A549 (cell line): ENCODE results near the gene CLIC5. TPM values are rescaled to one million over a fixed set of nuclear protein-coding genes. Genes with fewer than 3 reads are reported as not detected.

ENCODE experiments used
- ATAC-seq, 2 experiments: fragments of 200-7000 bp in 1 of 2; fragments of >200 bp in 1 of 2; cut with Nextera tagmentation in 1 of 2; cut with Tn5 transposase in 1 of 2; 3 replicates each; pipeline versions ENCODE4 v1.8.0 to v1.9.1; 2018 to 2020; ENCODE audit warnings: mild to moderate bottlenecking in 1 of 2, moderate library complexity in 1 of 2
- CTCF ChIA-PET: fragments of 300-600 bp; sonication (Branson Sonifier 250); formaldehyde crosslinking; extraction: SDS; loops from one replicate; lab custom pipeline; 2021; ENCODE audit warnings: antibody characterized with exemption, inconsistent platforms; lab: Yijun Ruan, JAX
- POLR2A ChIA-PET: fragments of 350-600 bp; formaldehyde crosslinking; extraction: SDS; loops from one replicate; lab custom pipeline; 2021; ENCODE audit warnings: antibody characterized with exemption, inconsistent platforms; lab: Yijun Ruan, JAX
- DNase-seq, 2 experiments: peaks; one replicate each; pipeline versions ENCODE4 v3.0.0 to v3.0.0-alpha.2; 2011 to 2016; ENCODE audit warnings: low read depth in 1 of 2, low spot score in 1 of 2
- FAIRE-seq: peaks from 2 replicates; lab custom pipeline; 2011; peaks lifted over from hg19 to GRCh38; lab: Jason Lieb, UNC
- H3K27ac ChIP-seq, 2 experiments: fragments of >200 bp; sonication (Bioruptor Twin); formaldehyde crosslinking; 3 replicates each; pipeline ENCODE4 v1.5.1; 2016 to 2017
- H3K4me1 ChIP-seq: fragments of >200 bp; sonication (Bioruptor Twin); formaldehyde crosslinking; 3 replicates; pipeline ENCODE4 v1.6.1; 2016
- H3K4me2 ChIP-seq: fragments of >200 bp; sonication (Bioruptor Twin); formaldehyde crosslinking; 3 replicates; pipeline ENCODE4 v1.6.1; 2016
- H3K4me3 ChIP-seq: fragments of >200 bp; sonication (Bioruptor Twin); formaldehyde crosslinking; 3 replicates; pipeline ENCODE4 v1.5.1; 2016
- H3K9me3 ChIP-seq: fragments of >200 bp; sonication (Bioruptor Twin); formaldehyde crosslinking; 3 replicates; pipeline ENCODE4 v1.6.1; 2016
- ATOH8 ChIP-seq: fragments of 250-450 bp; sonication (Bioruptor Pico); IDR thresholded peaks from 2 replicates; pipeline ENCODE4 v1.5.0; 2020; ENCODE audit warnings: low read depth, mild to moderate bottlenecking, moderate library complexity
- BCL3 ChIP-seq: fragments of >200 bp; sonication (Bioruptor Twin); formaldehyde crosslinking; IDR thresholded peaks from 3 replicates; pipeline ENCODE4 v1.6.1; 2016
- CBX8 ChIP-seq: fragments of 200-600 bp; sonication (generic); IDR thresholded peaks from 2 replicates; pipeline ENCODE4 v1.6.1; 2016
- EHMT2 ChIP-seq: fragments of 200-600 bp; sonication (generic); IDR thresholded peaks from 2 replicates; pipeline ENCODE4 v1.6.1; 2016; ENCODE audit warnings: antibody characterized with exemption, low read depth, mild to moderate bottlenecking, moderate library complexity
- ELK1 ChIP-seq: fragments of 150-350 bp; IDR thresholded peaks from 2 replicates; pipeline ENCODE4 v1.6.1; 2014; ENCODE audit warnings: low read depth, mild to moderate bottlenecking, low read length
- ESRRA ChIP-seq: fragments of 150-350 bp; IDR thresholded peaks from 2 replicates; pipeline ENCODE4 v1.6.1; 2014; ENCODE audit warnings: mild to moderate bottlenecking, low read length, borderline replicate concordance
- HES2 ChIP-seq: fragments of >200 bp; sonication (Bioruptor Twin); formaldehyde crosslinking; IDR thresholded peaks from 2 replicates; pipeline ENCODE4 v1.6.1; 2016
- HEYL ChIP-seq: fragments of 250-450 bp; sonication (Bioruptor Pico); IDR thresholded peaks from 2 replicates; pipeline ENCODE4 v1.8.0; 2021; ENCODE audit warnings: mild to moderate bottlenecking, moderate library complexity
- HOXA7 ChIP-seq: fragments of 250-450 bp; sonication (Bioruptor Pico); IDR thresholded peaks from 2 replicates; pipeline ENCODE4 v1.5.0; 2020; ENCODE audit warnings: mild to moderate bottlenecking, moderate library complexity
- HOXB13 ChIP-seq: fragments of 250-450 bp; sonication (Bioruptor Pico); IDR thresholded peaks from 2 replicates; pipeline ENCODE4 v1.5.0; 2020; ENCODE audit warnings: low read depth, mild to moderate bottlenecking, moderate library complexity
- KDM1A ChIP-seq: fragments of 200-600 bp; sonication (generic); IDR thresholded peaks from 2 replicates; pipeline ENCODE4 v1.6.1; 2016; ENCODE audit warnings: low read depth, mild to moderate bottlenecking
- KDM5A ChIP-seq: fragments of 200-600 bp; sonication (generic); IDR thresholded peaks from 2 replicates; pipeline ENCODE4 v1.6.1; 2016; ENCODE audit warnings: antibody characterized with exemption, mild to moderate bottlenecking
- MAZ ChIP-seq: fragments of 150-350 bp; IDR thresholded peaks from 2 replicates; pipeline ENCODE4 v1.6.1; 2014; ENCODE audit warnings: antibody characterized with exemption, low read depth, low read length, borderline replicate concordance
- POLR2AphosphoS2 ChIP-seq: conservative IDR thresholded peaks from 2 replicates; pipeline ENCODE4 v1.6.1; 2012; ENCODE audit warnings: low read length, improper control_type of control experiment, inconsistent platforms
- RAD21 ChIP-seq, 2 experiments: fragments of >200 bp in 1 of 2; sonication (Bioruptor Twin) in 1 of 2; formaldehyde crosslinking in 1 of 2; IDR thresholded peaks in 1 of 2; conservative IDR thresholded peaks in 1 of 2; 2 replicates in 1 of 2; 3 replicates in 1 of 2; pipeline ENCODE4 v1.6.1; 2012 to 2018; ENCODE audit warnings: inconsistent platforms in 1 of 2
- RARB ChIP-seq: fragments of 250-450 bp; sonication (Bioruptor Pico); IDR thresholded peaks from 2 replicates; pipeline ENCODE4 v1.8.0; 2021; ENCODE audit warnings: mild to moderate bottlenecking, moderate library complexity
- RNF2 ChIP-seq: fragments of 200-600 bp; sonication (generic); IDR thresholded peaks from 2 replicates; pipeline ENCODE4 v1.6.1; 2016; ENCODE audit warnings: low read depth, mild to moderate bottlenecking, antibody characterized with exemption, moderate library complexity, borderline replicate concordance
- TFCP2L1 ChIP-seq: fragments of 250-450 bp; sonication (Bioruptor Pico); IDR thresholded peaks from 2 replicates; pipeline ENCODE4 v1.5.0; 2021; ENCODE audit warnings: mild to moderate bottlenecking
- TP53 ChIP-seq: fragments of 250-450 bp; sonication (Bioruptor Pico); IDR thresholded peaks from 2 replicates; pipeline ENCODE4 v1.5.0; 2021; ENCODE audit warnings: mild to moderate bottlenecking, moderate library complexity
- ZC3H11A ChIP-seq: fragments of 450-650 bp; IDR thresholded peaks from 2 replicates; pipeline ENCODE4 v1.6.1; 2014; ENCODE audit warnings: antibody characterized with exemption, mild to moderate bottlenecking
- ZSCAN20 ChIP-seq: fragments of 250-450 bp; sonication (Bioruptor Pico); IDR thresholded peaks from 2 replicates; pipeline ENCODE4 v1.8.0; 2022; ENCODE audit warnings: mild to moderate bottlenecking, moderate library complexity
- WGBS: methylation state at CpG from one replicate; pipeline ENCODE4 v1.1.6; 2017; ENCODE audit errors: missing lambda C conversion rate; 5-methylcytosine and 5-hydroxymethylcytosine counted together
- polyA plus RNA-seq, 4 experiments: library from polyadenylated mRNA; depleted of rRNA in 3 of 4; stranded (reverse); fragments of >200 nt; fragmentation: RNase III in 1 of 4; extraction: RNeasy Plus Mini Kit Qiagen cat#74134 plus additional on column Dnase treatment in 1 of 4; gene quantifications; 2 replicates in 3 of 4; 3 replicates in 1 of 4; pipeline ENCODE4 v1.2.3, GENCODE V29; 2011 to 2017

CLIC5 gene
- polyA plus RNA-seq, 2 of the 4 experiments (the other 2 are of a cell fraction) = not detected

GRCh38 chr6:45870531-45870930 is 145.1 kb downstream of the CLIC5 start:
- no peak for DNase-seq
- ChIA-PET POLR2A (no interaction called here), CTCF (no interaction called here)
- Histone ChIP-seq H3K4me2 (no peak overlapping the region), H3K4me3 (no peak overlapping the region), H3K4me1 (no peaks in the 10 kb centered on the region), H3K9me3 (no peaks in the 10 kb centered on the region), H3K27ac (no peak overlapping the region)
- TF ChIP-seq KDM5A = no peak
- TF ChIP-seq ZSCAN20 (CRISPR knock-in tag) = no peak
- TF ChIP-seq POLR2AphosphoS2 = no peak
- no peak for TF ChIP-seq MAZ
- TF ChIP-seq TFCP2L1 = no peak
- no peak for TF ChIP-seq EHMT2
- TF ChIP-seq ESRRA = no peak
- TF ChIP-seq RARB = no peak
- no peak for TF ChIP-seq TP53 (CRISPR knock-in tag)
- TF ChIP-seq ATOH8 (CRISPR knock-in tag) = no peak
- WGBS = 47% methylated on average over 4 of the region's 4 CpGs
- no peak for FAIRE-seq
- no peak for ATAC-seq

GRCh38 chr6:45864651-45865050 is 151.0 kb downstream of the CLIC5 start:
- Histone ChIP-seq H3K4me1 (no peaks in the 10 kb centered on the region), H3K4me2 (no peak overlapping the region), H3K4me3 (no peak overlapping the region), H3K27ac (no peak overlapping the region), H3K9me3 (no peaks in the 10 kb centered on the region)
- ATAC-seq (no peak), DNase-seq (no peak), FAIRE-seq (no peak)
- CTCF ChIA-PET = no interaction called here
- TF ChIP-seq HEYL (CRISPR knock-in tag) = no peak
- no peak for TF ChIP-seq EHMT2
- TF ChIP-seq ZC3H11A = no peak
- no peak for TF ChIP-seq BCL3
- TF ChIP-seq HES2 = no peak
- TF ChIP-seq TP53 (CRISPR knock-in tag) = no peak
- no peak for TF ChIP-seq ELK1
- TF ChIP-seq RAD21 (conservative IDR thresholded peaks at IDR 0.05 in 1 of 2, IDR thresholded peaks at IDR 0.05 in 1 of 2) = no peak
- no peak for TF ChIP-seq MAZ
- TF ChIP-seq KDM1A = no peak
- TF ChIP-seq ATOH8 (CRISPR knock-in tag) = no peak
- no peak for TF ChIP-seq HOXB13 (CRISPR knock-in tag)
- no peak for TF ChIP-seq RNF2
- no peak for TF ChIP-seq HOXA7
- no peak for TF ChIP-seq CBX8
- 2% methylated on average over 2 of the region's 2 CpGs for WGBS
- POLR2A ChIA-PET = no interaction called here
